GM23338 (cell line): ENCODE measurements around the gene TMPRSS15. TPM values are rescaled to one million over a fixed set of nuclear protein-coding genes. Genes with fewer than 3 reads are reported as not detected.

Experiments used
- ATAC-seq: fragments of 200-7000 bp; cut with Tn5 transposase; 3 replicates; pipeline ENCODE4 v1.9.1; 2020
- DNase-seq: peaks from one replicate; pipeline ENCODE4 v3.0.0-alpha.2; 2015; ENCODE audit warnings: low spot score
- H2AFZ ChIP-seq: fragments of 200-600 bp; sonication (generic); 2 replicates; pipeline ENCODE4 v1.8.0; 2016; ENCODE audit warnings: antibody characterized with exemption, mild to moderate bottlenecking, moderate library complexity
- H3F3A ChIP-seq: fragments of 200-600 bp; sonication (generic); replicated peaks from 2 replicates; pipeline ENCODE4 v1.8.0; 2017; ENCODE audit warnings: antibody characterized with exemption, mixed run types, low read depth
- H3K27ac ChIP-seq: fragments of 200-600 bp; sonication (generic); 2 replicates; pipeline ENCODE4 v1.6.1; 2016; ENCODE audit warnings: low read depth
- H3K27me3 ChIP-seq: fragments of 200-600 bp; sonication (generic); 2 replicates; pipeline ENCODE4 v1.8.0; 2016; ENCODE audit warnings: mild to moderate bottlenecking, mixed run types, moderate library complexity; ENCODE audit not compliant: insufficient read depth
- H3K36me3 ChIP-seq: fragments of 200-600 bp; sonication (generic); 2 replicates; pipeline ENCODE4 v1.8.0; 2016; ENCODE audit warnings: mild to moderate bottlenecking; ENCODE audit not compliant: insufficient read depth
- H3K4me1 ChIP-seq: fragments of 200-600 bp; sonication (generic); 2 replicates; pipeline ENCODE4 v1.8.0; 2016; ENCODE audit warnings: mild to moderate bottlenecking, moderate library complexity; ENCODE audit not compliant: insufficient read depth
- H3K4me2 ChIP-seq: fragments of 200-600 bp; sonication (generic); 2 replicates; pipeline ENCODE4 v1.7.1; 2017; ENCODE audit warnings: mixed run types
- H3K4me3 ChIP-seq: fragments of 200-600 bp; sonication (generic); 2 replicates; pipeline ENCODE4 v1.6.1; 2016; ENCODE audit warnings: mixed run types
- H3K79me2 ChIP-seq: fragments of 200-600 bp; sonication (generic); replicated peaks from 2 replicates; pipeline ENCODE4 v1.8.0; 2017; ENCODE audit warnings: mild to moderate bottlenecking; ENCODE audit not compliant: insufficient read depth
- H3K9me2 ChIP-seq: fragments of 200-600 bp; sonication (generic); 2 replicates; pipeline ENCODE4 v1.8.0; 2017; ENCODE audit not compliant: insufficient read depth
- H4K20me1 ChIP-seq: fragments of 200-600 bp; sonication (generic); replicated peaks from 2 replicates; pipeline ENCODE4 v1.8.0; 2017; ENCODE audit warnings: mild to moderate bottlenecking; ENCODE audit not compliant: insufficient read depth
- H3K27ac Mint-ChIP-seq: 2 replicates; pipeline ENCODE4 v1.8.0; 2020; ENCODE audit warnings: inconsistent platforms, mild to moderate bottlenecking, moderate library complexity, mixed read lengths
- H3K27me3 Mint-ChIP-seq: 3 replicates; pipeline ENCODE4 v1.8.0; 2022; ENCODE audit warnings: low read depth, mild to moderate bottlenecking, moderate library complexity, mixed read lengths, inconsistent platforms; ENCODE audit not compliant: insufficient read depth, poor library complexity
- H3K36me3 Mint-ChIP-seq: 3 replicates; pipeline ENCODE4 v1.8.0; 2021; ENCODE audit warnings: low read depth, mild to moderate bottlenecking, inconsistent platforms, moderate library complexity, mixed read lengths
- H3K4me1 Mint-ChIP-seq: 3 replicates; pipeline ENCODE4 v1.8.0; 2020; ENCODE audit warnings: mild to moderate bottlenecking, inconsistent platforms, mixed read lengths
- H3K4me3 Mint-ChIP-seq: 3 replicates; pipeline ENCODE4 v1.8.0; 2021; ENCODE audit warnings: moderate library complexity, mild to moderate bottlenecking, inconsistent platforms, mixed read lengths
- H3K9me3 Mint-ChIP-seq: 3 replicates; pipeline ENCODE4 v1.8.0; 2020; ENCODE audit warnings: moderate library complexity, mild to moderate bottlenecking, inconsistent platforms, mixed read lengths
- CREB1 ChIP-seq: fragments of 250-450 bp; sonication (Bioruptor Pico); IDR thresholded peaks from 2 replicates; pipeline ENCODE4 v1.5.0; 2020; ENCODE audit warnings: low read depth, mild to moderate bottlenecking, moderate library complexity
- EZH2 ChIP-seq: fragments of 200-600 bp; sonication (generic); IDR thresholded peaks from one replicate; pipeline ENCODE4 v1.8.0; 2017; ENCODE audit warnings: antibody characterized with exemption, mild to moderate bottlenecking, low read depth; ENCODE audit not compliant: unreplicated experiment
- NANOG ChIP-seq: IDR thresholded peaks from 2 replicates; pipeline ENCODE4 v1.6.1; 2016; ENCODE audit warnings: antibody characterized with exemption, borderline replicate concordance
- POLR2AphosphoS5 ChIP-seq: IDR thresholded peaks from 2 replicates; pipeline ENCODE4 v1.6.1; 2016; ENCODE audit warnings: antibody characterized with exemption, low read depth
- STAT1 ChIP-seq: IDR thresholded peaks from one replicate; pipeline ENCODE4 v1.6.1; 2016; ENCODE audit warnings: antibody characterized with exemption; ENCODE audit not compliant: unreplicated experiment
- ZNF114 ChIP-seq: fragments of 250-450 bp; sonication (Bioruptor Pico); IDR thresholded peaks from 2 replicates; pipeline ENCODE4 v1.5.0; 2020; ENCODE audit warnings: mild to moderate bottlenecking, moderate library complexity
- ZNF331 ChIP-seq: fragments of 250-450 bp; sonication (Bioruptor Pico); IDR thresholded peaks from 2 replicates; pipeline ENCODE4 v1.5.0; 2020; ENCODE audit warnings: low read depth, mild to moderate bottlenecking, moderate library complexity
- polyA plus RNA-seq: library from polyadenylated mRNA; unstranded; fragments of >200 nt; fragmentation: Nextera tagmentation; extraction: Ambion mirVana; gene quantifications from 2 replicates; pipeline ENCODE4 v1.2.1, GENCODE V29; 2016
- total RNA-seq: library from RNA; depleted of rRNA; stranded (reverse); fragments of >200 nt; shearing (Covaris generic); gene quantifications from 2 replicates; pipeline ENCODE4 v1.2.3, GENCODE V29; 2014
- TF ChIP-seq, protein P1 (sequence below): IDR thresholded peaks from one replicate; pipeline ENCODE4 v1.6.1; 2018; ENCODE audit warnings: antibody characterized with exemption; ENCODE audit not compliant: unreplicated experiment
- TF ChIP-seq, protein P2 (sequence below): fragments of 250-450 bp; sonication (Bioruptor Pico); IDR thresholded peaks from 2 replicates; pipeline ENCODE4 v1.5.0; 2020; ENCODE audit warnings: mild to moderate bottlenecking, moderate library complexity
- TF ChIP-seq, protein P3 (sequence below): IDR thresholded peaks from 2 replicates; pipeline ENCODE4 v1.6.1; 2016; ENCODE audit warnings: antibody characterized with exemption
- TF ChIP-seq, protein P4 (sequence below), 2 experiments: fragments of 200-600 bp in 1 of 2; sonication (generic) in 1 of 2; conservative IDR thresholded peaks; 2 replicates each; pipeline versions ENCODE4 v1.5.1 to v1.6.1; 2016 to 2017; ENCODE audit warnings: antibody characterized with exemption in 2 of 2, low read depth in 2 of 2, mild to moderate bottlenecking in 2 of 2, moderate library complexity in 1 of 2

TMPRSS15 gene
- total and polyA plus RNA-seq, 2 experiments from 2014 or later = not detected

DNA sequence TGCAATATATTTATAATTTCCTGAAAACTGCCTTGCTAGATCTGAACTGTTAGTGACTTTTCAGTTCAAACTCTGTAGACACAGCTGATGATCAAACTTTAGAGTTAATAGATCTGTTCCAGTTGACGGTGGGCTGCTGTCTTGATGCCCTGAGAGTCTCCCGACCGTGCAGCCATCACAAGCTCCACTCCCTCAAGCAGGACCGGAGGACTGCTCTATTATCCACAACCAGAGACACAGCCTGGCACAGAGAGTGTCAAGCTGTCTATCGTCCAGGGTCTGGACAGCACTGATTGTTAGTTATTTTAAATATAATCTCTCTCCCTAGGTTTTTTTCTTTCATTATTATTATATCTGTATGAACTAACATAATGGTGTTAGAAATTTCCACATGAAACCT lies 150.9 kb downstream of the TMPRSS15 start:
- H3K4me1 Mint-ChIP-seq = no peaks in the 10 kb centered on the region
- H4K20me1 ChIP-seq = no peaks in the 10 kb centered on the region
- TF ChIP-seq POLR2AphosphoS5 (no peak), ZNF331 (CRISPR knock-in tag) (no peak), NANOG (no peak), ZNF114 (CRISPR knock-in tag) (no peak), EZH2 (no peak), STAT1 (no peak), CREB1 (no peak)
- TF ChIP-seq, protein P1, sequence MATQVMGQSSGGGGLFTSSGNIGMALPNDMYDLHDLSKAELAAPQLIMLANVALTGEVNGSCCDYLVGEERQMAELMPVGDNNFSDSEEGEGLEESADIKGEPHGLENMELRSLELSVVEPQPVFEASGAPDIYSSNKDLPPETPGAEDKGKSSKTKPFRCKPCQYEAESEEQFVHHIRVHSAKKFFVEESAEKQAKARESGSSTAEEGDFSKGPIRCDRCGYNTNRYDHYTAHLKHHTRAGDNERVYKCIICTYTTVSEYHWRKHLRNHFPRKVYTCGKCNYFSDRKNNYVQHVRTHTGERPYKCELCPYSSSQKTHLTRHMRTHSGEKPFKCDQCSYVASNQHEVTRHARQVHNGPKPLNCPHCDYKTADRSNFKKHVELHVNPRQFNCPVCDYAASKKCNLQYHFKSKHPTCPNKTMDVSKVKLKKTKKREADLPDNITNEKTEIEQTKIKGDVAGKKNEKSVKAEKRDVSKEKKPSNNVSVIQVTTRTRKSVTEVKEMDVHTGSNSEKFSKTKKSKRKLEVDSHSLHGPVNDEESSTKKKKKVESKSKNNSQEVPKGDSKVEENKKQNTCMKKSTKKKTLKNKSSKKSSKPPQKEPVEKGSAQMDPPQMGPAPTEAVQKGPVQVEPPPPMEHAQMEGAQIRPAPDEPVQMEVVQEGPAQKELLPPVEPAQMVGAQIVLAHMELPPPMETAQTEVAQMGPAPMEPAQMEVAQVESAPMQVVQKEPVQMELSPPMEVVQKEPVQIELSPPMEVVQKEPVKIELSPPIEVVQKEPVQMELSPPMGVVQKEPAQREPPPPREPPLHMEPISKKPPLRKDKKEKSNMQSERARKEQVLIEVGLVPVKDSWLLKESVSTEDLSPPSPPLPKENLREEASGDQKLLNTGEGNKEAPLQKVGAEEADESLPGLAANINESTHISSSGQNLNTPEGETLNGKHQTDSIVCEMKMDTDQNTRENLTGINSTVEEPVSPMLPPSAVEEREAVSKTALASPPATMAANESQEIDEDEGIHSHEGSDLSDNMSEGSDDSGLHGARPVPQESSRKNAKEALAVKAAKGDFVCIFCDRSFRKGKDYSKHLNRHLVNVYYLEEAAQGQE = no peak
- TF ChIP-seq, protein P2, sequence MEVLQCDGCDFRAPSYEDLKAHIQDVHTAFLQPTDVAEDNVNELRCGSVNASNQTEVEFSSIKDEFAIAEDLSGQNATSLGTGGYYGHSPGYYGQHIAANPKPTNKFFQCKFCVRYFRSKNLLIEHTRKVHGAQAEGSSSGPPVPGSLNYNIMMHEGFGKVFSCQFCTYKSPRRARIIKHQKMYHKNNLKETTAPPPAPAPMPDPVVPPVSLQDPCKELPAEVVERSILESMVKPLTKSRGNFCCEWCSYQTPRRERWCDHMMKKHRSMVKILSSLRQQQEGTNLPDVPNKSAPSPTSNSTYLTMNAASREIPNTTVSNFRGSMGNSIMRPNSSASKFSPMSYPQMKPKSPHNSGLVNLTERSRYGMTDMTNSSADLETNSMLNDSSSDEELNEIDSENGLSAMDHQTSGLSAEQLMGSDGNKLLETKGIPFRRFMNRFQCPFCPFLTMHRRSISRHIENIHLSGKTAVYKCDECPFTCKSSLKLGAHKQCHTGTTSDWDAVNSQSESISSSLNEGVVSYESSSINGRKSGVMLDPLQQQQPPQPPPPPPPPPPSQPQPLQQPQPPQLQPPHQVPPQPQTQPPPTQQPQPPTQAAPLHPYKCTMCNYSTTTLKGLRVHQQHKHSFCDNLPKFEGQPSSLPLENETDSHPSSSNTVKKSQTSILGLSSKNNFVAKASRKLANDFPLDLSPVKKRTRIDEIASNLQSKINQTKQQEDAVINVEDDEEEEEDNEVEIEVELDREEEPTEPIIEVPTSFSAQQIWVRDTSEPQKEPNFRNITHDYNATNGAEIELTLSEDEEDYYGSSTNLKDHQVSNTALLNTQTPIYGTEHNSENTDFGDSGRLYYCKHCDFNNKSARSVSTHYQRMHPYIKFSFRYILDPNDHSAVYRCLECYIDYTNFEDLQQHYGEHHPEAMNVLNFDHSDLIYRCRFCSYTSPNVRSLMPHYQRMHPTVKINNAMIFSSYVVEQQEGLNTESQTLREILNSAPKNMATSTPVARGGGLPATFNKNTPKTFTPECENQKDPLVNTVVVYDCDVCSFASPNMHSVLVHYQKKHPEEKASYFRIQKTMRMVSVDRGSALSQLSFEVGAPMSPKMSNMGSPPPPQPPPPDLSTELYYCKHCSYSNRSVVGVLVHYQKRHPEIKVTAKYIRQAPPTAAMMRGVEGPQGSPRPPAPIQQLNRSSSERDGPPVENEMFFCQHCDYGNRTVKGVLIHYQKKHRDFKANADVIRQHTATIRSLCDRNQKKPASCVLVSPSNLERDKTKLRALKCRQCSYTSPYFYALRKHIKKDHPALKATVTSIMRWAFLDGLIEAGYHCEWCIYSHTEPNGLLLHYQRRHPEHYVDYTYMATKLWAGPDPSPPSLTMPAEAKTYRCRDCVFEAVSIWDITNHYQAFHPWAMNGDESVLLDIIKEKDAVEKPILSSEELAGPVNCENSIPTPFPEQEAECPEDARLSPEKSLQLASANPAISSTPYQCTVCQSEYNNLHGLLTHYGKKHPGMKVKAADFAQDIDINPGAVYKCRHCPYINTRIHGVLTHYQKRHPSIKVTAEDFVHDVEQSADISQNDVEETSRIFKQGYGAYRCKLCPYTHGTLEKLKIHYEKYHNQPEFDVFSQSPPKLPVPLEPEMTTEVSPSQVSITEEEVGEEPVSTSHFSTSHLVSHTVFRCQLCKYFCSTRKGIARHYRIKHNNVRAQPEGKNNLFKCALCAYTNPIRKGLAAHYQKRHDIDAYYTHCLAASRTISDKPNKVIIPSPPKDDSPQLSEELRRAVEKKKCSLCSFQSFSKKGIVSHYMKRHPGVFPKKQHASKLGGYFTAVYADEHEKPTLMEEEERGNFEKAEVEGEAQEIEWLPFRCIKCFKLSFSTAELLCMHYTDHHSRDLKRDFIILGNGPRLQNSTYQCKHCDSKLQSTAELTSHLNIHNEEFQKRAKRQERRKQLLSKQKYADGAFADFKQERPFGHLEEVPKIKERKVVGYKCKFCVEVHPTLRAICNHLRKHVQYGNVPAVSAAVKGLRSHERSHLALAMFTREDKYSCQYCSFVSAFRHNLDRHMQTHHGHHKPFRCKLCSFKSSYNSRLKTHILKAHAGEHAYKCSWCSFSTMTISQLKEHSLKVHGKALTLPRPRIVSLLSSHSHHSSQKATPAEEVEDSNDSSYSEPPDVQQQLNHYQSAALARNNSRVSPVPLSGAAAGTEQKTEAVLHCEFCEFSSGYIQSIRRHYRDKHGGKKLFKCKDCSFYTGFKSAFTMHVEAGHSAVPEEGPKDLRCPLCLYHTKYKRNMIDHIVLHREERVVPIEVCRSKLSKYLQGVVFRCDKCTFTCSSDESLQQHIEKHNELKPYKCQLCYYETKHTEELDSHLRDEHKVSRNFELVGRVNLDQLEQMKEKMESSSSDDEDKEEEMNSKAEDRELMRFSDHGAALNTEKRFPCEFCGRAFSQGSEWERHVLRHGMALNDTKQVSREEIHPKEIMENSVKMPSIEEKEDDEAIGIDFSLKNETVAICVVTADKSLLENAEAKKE (CRISPR knock-in tag) = no peak
- TF ChIP-seq, protein P3, sequence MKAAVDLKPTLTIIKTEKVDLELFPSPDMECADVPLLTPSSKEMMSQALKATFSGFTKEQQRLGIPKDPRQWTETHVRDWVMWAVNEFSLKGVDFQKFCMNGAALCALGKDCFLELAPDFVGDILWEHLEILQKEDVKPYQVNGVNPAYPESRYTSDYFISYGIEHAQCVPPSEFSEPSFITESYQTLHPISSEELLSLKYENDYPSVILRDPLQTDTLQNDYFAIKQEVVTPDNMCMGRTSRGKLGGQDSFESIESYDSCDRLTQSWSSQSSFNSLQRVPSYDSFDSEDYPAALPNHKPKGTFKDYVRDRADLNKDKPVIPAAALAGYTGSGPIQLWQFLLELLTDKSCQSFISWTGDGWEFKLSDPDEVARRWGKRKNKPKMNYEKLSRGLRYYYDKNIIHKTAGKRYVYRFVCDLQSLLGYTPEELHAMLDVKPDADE = no peak
- TF ChIP-seq, protein P4, sequence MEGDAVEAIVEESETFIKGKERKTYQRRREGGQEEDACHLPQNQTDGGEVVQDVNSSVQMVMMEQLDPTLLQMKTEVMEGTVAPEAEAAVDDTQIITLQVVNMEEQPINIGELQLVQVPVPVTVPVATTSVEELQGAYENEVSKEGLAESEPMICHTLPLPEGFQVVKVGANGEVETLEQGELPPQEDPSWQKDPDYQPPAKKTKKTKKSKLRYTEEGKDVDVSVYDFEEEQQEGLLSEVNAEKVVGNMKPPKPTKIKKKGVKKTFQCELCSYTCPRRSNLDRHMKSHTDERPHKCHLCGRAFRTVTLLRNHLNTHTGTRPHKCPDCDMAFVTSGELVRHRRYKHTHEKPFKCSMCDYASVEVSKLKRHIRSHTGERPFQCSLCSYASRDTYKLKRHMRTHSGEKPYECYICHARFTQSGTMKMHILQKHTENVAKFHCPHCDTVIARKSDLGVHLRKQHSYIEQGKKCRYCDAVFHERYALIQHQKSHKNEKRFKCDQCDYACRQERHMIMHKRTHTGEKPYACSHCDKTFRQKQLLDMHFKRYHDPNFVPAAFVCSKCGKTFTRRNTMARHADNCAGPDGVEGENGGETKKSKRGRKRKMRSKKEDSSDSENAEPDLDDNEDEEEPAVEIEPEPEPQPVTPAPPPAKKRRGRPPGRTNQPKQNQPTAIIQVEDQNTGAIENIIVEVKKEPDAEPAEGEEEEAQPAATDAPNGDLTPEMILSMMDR (conservative IDR thresholded peaks at IDR 0.05; ENCODE audit: low read depth in 2 of 2) = no peak
- H3K4me3 ChIP-seq = no peak overlapping the region
- H3K36me3 ChIP-seq = no peaks in the 10 kb centered on the region
- H3K4me1 ChIP-seq = no peaks in the 10 kb centered on the region
- H3K79me2 ChIP-seq = no peaks in the 10 kb centered on the region
- DNase-seq (no peak), ATAC-seq (no peak)
- H3K36me3 Mint-ChIP-seq = no peaks in the 10 kb centered on the region
- H3K9me2 ChIP-seq = no peaks in the 10 kb centered on the region
- H3K27ac Mint-ChIP-seq = no peak overlapping the region
- no peak overlapping the region for H3K27ac ChIP-seq
- H2AFZ ChIP-seq = no peak overlapping the region
- H3K9me3 Mint-ChIP-seq = no peaks in the 10 kb centered on the region
- H3K27me3 Mint-ChIP-seq = no peaks in the 10 kb centered on the region
- no peaks in the 10 kb centered on the region for H3F3A ChIP-seq
- no peak overlapping the region for H3K4me2 ChIP-seq
- H3K27me3 ChIP-seq = peaks cover under 1% of the 10 kb centered on the region; the same call in 1 of the 2 replicates
- no peak overlapping the region for H3K4me3 Mint-ChIP-seq
